MG63 (cell line): ENCODE results near the gene BANF2. TPM values are rescaled to one million over a fixed set of nuclear protein-coding genes. Genes with fewer than 3 reads are reported as not detected.

ENCODE experiments used
- DNase-seq: peaks from one replicate; pipeline ENCODE4 v3.0.0-alpha.2; 2020
- H3K27me3 ChIP-seq: fragments of 250-450 bp; sonication (Bioruptor Pico); 2 replicates; pipeline ENCODE4 v1.5.1; 2020; ENCODE audit warnings: mild to moderate bottlenecking, moderate library complexity
- H3K36me3 ChIP-seq: fragments of 250-450 bp; sonication (Bioruptor Pico); 2 replicates; pipeline ENCODE4 v1.5.1; 2020; ENCODE audit warnings: mild to moderate bottlenecking, moderate library complexity
- H3K4me3 ChIP-seq: fragments of 250-450 bp; sonication (Bioruptor Pico); 2 replicates; pipeline ENCODE4 v1.5.1; 2020; ENCODE audit warnings: mild to moderate bottlenecking, moderate library complexity
- H3K9me3 ChIP-seq: fragments of 250-450 bp; sonication (Bioruptor Pico); 2 replicates; pipeline ENCODE4 v1.5.1; 2020; ENCODE audit warnings: mild to moderate bottlenecking, moderate library complexity
- total RNA-seq: library from RNA; depleted of rRNA; stranded (reverse); fragments of >200 nt; shearing (Covaris generic); gene quantifications from 2 replicates; pipeline ENCODE4 v1.2.3, GENCODE V29; 2014; ENCODE audit warnings: low replicate concordance; rRNA removed

The BANF2 gene
- total RNA-seq, 1 experiment from 2014 or later: not detected

DNA sequence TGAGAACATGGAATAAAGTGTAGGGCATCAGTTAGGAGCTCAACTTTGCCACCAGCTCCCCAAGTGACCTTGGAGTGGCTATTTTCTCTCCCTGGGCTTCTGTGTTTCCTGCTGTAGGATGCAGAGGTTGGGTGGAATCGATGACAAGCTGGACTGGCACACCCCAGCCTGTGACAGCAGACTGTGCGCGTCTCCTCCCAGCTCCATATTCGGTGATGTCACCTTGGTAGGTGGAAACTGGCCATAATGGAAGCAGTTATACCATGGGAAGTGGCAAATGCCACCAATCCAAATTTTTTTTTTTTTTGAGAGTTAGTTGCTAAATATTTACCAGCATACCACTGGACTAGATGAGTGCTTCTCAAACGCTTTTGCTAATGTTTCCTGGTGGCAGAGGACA is 85.2 kb downstream of the BANF2 start:
- no peak for DNase-seq
- no peaks in the 10 kb centered on the region for H3K36me3 ChIP-seq
- H3K4me3 ChIP-seq: no peak overlapping the region
- H3K9me3 ChIP-seq: no peaks in the 10 kb centered on the region
- no peaks in the 10 kb centered on the region for H3K27me3 ChIP-seq

Other genes with a start within 250 kb of the BANF2 start
- 0.99 and 2.3 TPM in 2 replicates for gene BFSP1, start 168.6 kb upstream of the BANF2 start, total RNA-seq
- 310 and 627 TPM in 2 replicates for gene DSTN, start 129.9 kb upstream of the BANF2 start, total RNA-seq
- gene RRBP1, start 17.7 kb upstream of the BANF2 start, total RNA-seq: 65.2 and 83.3 TPM in 2 replicates